GOT3 (cell line): ENCODE data around the gene HOXA13.

Source experiments
- DNase-seq: peaks from one replicate; lab custom pipeline; 2025; ENCODE audit warnings: mixed read lengths; lab: John Stamatoyannopoulos, UW

Gene HOXA13

GRCh38 chr7:27192546-27193334, 7.2 kb downstream of the HOXA13 start:
- DNase-seq, result no peak

DNA sequence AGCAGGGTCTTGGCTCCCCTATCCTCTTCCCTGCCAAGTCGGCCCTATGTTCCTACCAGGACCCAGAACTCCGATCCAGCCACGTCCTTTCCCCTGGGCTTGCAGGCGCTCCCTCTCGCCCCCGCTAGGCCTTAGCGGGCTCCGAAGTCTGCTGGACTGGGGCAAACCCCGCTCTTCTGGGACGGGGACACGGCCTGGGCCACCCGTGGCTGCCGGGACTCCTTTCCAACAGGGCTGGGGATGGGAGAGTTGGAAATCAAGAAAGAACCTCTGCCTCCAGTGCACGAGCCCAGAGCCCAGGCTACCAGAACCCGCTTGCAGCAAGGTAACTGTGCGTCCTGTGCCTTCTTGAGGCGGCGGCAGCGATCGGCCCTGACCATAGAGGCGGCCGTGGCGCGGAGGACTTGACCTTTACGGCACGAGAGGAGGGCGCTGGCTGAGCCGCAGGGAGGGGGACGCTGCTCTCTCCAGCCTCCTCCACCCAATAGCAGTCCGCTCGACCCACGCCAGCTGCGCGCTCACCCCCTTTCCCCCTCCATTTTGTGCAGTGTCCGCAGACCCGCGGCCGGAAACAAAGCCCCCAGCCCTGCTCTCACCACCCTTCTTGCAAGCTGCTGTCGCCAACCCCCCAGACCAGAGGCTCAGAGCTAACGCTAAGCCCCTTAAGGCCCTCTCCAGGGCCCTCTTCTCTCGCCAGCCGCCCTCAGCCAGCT, 7.9 kb downstream of the HOXA13 start:
- no peak for DNase-seq

GRCh38 chr7:27191161-27191731, 8.6 kb downstream of the HOXA13 start:
- no peak for DNase-seq

DNA sequence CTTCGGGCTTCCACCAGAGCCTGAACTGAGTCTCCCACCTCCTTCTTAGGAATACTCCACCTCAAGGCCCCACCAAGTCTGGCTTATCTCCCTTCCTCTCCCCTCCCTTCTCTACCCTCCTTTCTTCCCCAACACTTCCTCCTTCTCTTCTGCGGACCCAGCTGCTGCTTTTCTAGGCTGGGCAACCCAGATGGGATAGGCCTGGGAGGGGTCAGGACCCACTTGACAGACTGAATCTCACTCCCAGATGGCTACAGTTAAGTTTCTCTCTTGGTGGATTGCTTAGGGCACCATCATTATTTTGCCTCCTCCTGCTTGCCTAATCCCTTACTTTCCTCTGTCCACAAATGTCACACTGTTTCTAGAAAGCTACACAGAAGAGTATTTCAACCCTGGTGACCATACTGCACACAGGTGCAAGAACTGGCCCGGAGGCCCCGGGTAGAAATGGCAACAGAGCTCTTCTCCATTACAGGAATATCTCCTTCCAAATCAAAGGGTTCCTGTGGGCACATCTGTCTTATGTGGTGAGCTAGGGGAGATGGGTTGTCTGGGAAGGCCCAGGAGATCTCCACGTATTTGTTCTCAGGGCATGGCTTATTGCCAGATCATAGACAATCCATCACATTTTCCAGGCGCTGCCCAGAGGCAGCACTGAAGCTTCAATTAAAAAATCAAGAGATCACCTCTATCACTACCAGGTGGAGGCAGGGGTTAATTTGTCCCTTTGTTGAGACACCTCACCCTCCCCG, 9.7 kb downstream of the HOXA13 start:
- no peak for DNase-seq

DNA sequence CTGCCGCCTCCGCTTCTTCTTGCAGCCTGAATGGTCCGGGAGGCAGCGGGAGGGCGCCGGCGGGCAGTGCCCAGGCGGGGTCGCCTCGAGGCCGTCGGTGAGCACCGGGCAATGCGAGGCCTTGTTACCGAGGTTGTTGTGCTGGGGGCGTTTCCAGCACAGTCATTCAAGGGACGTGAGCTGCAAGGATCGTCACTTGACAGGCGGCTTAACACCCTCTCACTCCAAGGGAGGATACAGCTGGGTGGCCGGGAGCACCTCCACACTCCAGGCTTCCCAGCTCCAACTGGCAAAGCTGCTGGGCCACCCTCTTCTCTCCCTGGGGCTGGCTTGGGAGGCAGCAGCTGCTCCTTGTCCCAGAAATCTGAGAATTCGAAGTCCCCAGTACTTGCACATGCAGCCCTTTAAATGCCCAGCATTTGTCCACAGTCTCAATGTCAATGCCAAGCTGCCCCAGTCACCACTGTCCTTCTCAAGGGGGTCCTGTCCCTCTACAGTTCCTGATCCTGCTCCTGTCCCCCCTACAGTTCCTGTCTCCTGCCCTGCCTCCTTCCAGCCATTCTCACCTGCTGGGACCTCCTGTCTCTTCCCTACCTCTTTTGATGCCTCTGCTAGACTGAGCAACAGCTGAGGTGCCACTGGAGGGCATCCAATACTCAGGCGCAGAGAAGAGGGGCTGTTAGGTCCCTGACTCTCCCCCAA, 10.4 kb downstream of the HOXA13 start:
- no peak for DNase-seq

DNA sequence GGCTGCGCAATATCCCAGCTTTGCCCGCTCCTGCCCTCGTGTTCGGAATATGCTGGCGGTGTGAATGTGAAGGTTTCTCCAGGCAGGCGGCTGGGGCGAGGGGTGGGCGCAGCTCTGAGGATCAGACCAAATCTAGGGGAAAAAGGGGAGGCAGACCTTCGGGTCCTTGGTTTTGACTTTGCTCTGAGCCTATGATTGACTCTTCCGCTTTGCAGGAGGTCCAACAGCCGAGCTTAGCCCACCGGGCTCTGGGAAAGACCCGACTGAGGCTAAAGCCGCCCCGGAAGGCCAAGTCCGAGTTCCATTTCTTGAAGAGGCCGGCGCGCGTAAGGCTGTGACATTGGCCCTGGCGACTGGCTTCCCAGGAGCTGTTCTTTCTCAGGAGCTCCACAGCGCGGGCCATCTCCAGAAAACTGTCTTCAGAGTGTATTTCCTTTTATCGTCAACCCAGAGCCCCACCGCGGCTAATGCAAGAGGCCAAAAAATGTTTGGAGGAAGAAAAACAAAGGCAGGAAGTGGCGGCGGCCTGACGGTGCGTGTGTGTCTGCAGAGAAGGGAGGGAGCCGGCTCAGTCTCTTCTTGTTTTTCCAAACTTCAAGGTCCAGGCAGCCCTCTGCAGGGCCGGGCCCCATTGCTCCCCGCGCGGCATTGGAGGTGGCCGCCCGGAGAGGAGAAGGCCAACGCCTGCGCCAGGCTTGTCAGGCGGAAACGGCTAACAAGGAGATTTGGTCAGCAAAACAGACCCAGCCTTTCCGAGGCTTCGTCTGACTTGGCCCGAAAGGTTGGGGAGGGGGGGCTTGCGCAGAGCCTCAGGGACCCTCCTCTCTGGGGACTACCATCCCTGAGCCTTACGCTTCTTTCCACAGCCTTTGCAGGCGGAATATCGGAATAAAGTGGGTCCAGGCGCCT, 11.3 kb downstream of the HOXA13 start:
- no peak for DNase-seq

DNA sequence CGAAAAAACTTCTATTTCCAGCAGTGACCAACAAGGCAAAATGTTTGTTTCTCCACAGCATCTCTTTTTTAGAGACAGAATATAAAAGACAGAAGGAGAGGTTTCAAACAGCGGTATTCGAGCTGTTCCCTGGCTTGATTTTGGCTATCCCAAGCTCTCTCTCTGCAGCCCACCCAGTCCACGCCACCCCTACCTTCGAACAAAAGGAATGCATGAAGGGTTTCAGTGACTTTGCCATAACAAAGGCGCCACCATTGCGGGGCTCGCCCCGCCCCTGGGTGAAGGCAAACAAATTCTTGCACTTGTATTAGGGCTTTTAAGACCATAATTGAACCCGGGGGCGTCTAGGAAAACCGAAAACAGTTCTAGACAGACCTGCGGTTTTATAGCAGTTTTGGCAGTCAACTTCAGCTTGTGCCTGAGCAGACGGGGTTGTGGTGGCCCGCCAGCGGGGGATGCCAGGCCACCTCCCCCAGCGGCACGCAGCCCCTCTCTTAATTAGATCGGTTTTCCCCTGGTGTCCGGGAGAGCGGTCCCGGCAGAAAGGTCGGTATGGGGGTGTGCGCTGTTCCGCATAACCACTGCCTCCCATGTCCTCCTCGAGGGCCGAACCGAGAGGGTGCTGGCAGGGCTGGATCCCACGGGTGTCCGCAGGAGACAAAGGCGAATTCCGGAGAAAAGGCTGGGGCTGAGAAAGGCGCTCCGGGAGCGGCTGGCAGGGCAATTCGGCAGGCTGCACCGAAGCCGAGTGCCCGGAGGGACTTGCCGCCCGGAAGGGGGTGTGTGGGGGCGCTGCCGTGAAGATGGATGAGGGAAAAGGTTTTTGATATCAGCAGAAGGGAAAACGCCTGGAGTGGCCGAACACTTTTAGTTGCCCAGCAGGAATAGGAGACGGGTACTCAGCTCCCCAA, 12.2 kb downstream of the HOXA13 start:
- no peak for DNase-seq

DNA sequence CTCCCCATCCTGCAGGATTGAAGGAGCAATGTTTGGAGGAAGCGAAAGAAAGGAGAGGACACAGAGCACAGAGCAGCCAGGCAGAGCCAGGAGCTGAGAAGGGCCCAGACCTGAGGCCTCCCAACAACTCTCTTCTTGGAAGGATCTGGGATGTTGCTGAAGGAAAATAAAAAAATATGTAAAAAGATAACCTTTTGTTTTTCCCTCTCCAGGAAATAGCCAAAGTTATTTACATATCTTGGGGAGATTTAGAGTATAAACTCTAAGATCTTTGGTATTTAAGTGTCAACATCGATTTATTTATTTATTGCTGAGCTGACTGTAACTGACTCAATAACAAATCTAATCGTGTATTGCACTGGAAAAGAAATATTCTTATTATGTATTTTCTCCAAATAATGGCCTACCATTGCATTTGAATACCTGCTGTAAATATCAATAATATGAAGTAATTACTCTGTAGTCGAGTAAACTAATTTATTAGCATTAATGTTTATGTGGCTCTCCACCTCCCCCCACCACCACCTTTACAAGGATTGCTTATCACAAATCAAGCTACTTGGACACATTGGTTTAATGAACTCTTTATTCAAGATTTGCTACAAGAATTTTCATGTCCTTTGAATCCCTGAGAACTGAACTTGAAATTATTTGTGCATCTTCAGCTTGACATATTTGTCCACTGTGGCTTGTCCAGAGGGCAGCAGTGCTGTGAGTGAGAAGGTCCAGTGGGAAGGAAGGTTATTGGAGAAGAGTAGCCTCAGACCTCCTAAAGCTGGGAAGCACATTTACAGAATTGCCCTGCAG, 13.0 kb downstream of the HOXA13 start:
- no peak for DNase-seq

- DNase-seq, result no peak
Measured at GRCh38 chr7:27185854-27186667, 13.8 kb downstream of the HOXA13 start.

GRCh38 chr7:27185013-27185853, 14.7 kb downstream of the HOXA13 start, which contains the start of gene HOXA11:
Gene HOXA11, minus strand, starts transcription at chr7:27185232. Its CDS starts 88 bp downstream, at chr7:27185144.
- no peak for DNase-seq

GRCh38 chr7:27184337-27185012, 15.4 kb downstream of the HOXA13 start:
- DNase-seq, result no peak

GRCh38 chr7:27183682-27184336, 16.1 kb downstream of the HOXA13 start:
- DNase-seq, result no peak

DNA sequence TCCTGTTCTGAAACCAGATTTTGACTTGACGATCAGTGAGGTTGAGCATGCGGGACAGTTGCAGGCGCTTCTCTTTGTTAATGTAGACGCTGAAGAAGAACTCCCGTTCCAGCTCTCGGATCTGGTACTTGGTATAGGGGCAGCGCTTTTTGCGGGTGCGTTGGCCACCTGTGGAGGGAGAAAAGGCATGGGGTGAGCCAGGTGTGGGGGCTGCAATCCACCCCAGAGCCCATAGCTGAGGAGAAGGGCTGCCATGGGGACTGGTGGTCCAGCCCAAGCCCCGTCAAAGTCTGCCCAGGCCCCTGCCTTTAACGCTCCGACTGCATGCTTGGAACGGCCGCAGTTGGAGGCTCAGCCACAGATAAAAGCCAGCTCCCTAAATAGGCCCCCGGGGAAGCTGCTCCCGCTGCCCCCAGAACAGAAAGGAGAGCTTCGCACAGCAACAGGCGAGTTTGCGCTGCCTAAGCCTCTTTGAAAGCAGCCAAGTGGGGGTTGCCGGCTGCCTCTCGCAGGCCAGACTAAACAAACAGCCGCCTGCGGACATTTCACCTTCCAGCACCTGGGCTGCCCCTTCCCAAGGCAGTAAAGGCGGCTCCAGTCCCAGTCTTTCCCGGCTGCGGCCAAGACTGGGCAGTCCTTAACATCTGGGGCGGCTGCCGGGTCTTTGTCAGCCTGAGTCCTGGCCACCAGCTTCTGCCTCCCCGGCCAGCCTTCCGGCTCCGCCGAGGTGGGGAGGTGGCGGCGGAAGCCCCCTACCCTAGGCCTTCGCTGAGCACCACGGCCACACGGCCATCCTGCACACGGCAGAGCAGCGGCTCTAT, 16.8 kb downstream of the HOXA13 start:
- DNase-seq, result no peak

- DNase-seq, result no peak
Measured at GRCh38 chr7:27182285-27182841, 17.5 kb downstream of the HOXA13 start.
